Psoas muscle (tissue), 8 donors: Measurements from ENCODE around the gene TDO2. TPM values are rescaled to one million over a fixed set of nuclear protein-coding genes. Genes with fewer than 3 reads are reported as not detected.

Experiments used
- ATAC-seq, 4 donors: fragments of 200-7000 bp; cut with Tn5 transposase; one replicate each; pipeline ENCODE4 v1.9.1; 2020; ENCODE audit warnings: moderate library complexity in 3 of 4, mild to moderate bottlenecking in 2 of 4
- DNase-seq, 2 donors: peaks; one replicate each; pipeline ENCODE4 v3.0.0-alpha.2; 2020
- H3K27ac ChIP-seq: fragments of 200-600 bp; one replicate; pipeline ENCODE4 v1.8.0; 2022
- H3K27me3 ChIP-seq, 3 donors: fragments of 200-600 bp in 1 of 3; one replicate each; pipeline versions ENCODE4 v1.6.1 to v1.8.0; 2013 to 2022; ENCODE audit warnings: low read length in 2 of 3, mild to moderate bottlenecking in 2 of 3, moderate library complexity in 1 of 3; ENCODE audit not compliant: insufficient read depth in 3 of 3
- H3K36me3 ChIP-seq, 2 donors: fragments of 200-600 bp in 1 of 2; one replicate each; pipeline versions ENCODE4 v1.6.1 to v1.8.0; 2013 to 2022; ENCODE audit warnings: low read depth in 1 of 2, mild to moderate bottlenecking in 1 of 2, moderate library complexity in 1 of 2; ENCODE audit not compliant: insufficient read depth in 1 of 2
- H3K4me1 ChIP-seq: fragments of 200-600 bp; one replicate; pipeline ENCODE4 v1.8.0; 2022
- H3K4me3 ChIP-seq: fragments of 200-600 bp; one replicate; pipeline ENCODE4 v1.8.0; 2022; ENCODE audit warnings: mild to moderate bottlenecking
- H3K9me3 ChIP-seq: fragments of 200-600 bp; one replicate; pipeline ENCODE4 v1.8.0; 2022
- CTCF ChIP-seq: fragments of 200-600 bp; IDR thresholded peaks from one replicate; pipeline ENCODE4 v1.8.0; 2022; ENCODE audit warnings: antibody characterized with exemption
- WGBS, 3 donors: extraction: QIAGEN DNeasy Blood & Tissue Kit; methylation state at CpG; one replicate each; pipeline versions ENCODE4 v1.1.6 to v1.1.7; 2013; 5-methylcytosine and 5-hydroxymethylcytosine counted together
- intact Hi-C, 2 donors: fragments of 100-400 bp; cut with DNase I; formaldehyde crosslinking; loops; one replicate each; pipeline versions ENCODE4 v1.11.0 to v1.14.2; 2022
- polyA plus RNA-seq, 3 donors: library from polyadenylated mRNA; stranded (reverse); fragments of 200-250 nt; gene quantifications; one replicate each; pipeline ENCODE4 v1.2.3, GENCODE V29; 2013
- total RNA-seq, 4 donors: library from RNA; stranded (reverse); fragmentation: NEBNext Ultra II Directional in 2 of 4; extraction: Animal tissue kit (Norgen Biotek cat#: 25700) in 2 of 4; gene quantifications; one replicate each; pipeline versions ENCODE4 v1.2.1 to v1.2.4, GENCODE V29; 2021 to 2023
- donor health status: healthy with polysubstance abuse.
- donor health status: DM: no; HTN: no; CAD: no; lungs with moderate emphysema.
- donor health status: Bipolar disorder and iron deficiency.
- donor health status: healthy.
- donor health status: DM: yes; HTN: yes; CAD: no.
- donor health status: DM: no; HTN: no; CAD: no.
- donor health status: DM: no; HTN: no; CAD: no.
- donor health status: DM: yes; HTN: yes; CAD: no.

Gene TDO2
- total and polyA plus RNA-seq, 7 donors = 0.04 to 0.35 (median 0.21) TPM; not detected in 4

- no peaks in the 10 kb centered on the region for H3K36me3 ChIP-seq
- H3K9me3 ChIP-seq = no peaks in the 10 kb centered on the region
- H3K27ac ChIP-seq = no peak overlapping the region
- ATAC-seq = no peak
- WGBS, 3 donors = 91 to 96% (median 94%) methylated on average over 4 of the region's 4 CpGs
- H3K4me1 ChIP-seq = no peaks in the 10 kb centered on the region
- DNase-seq = no peak
- H3K4me3 ChIP-seq = no peak overlapping the region
- no peaks in the 10 kb centered on the region for H3K27me3 ChIP-seq
- TF ChIP-seq CTCF = no peak
- intact Hi-C loops = loop anchor here in 1 of 2 donors (10.0 kb wide), 1 partner anchor 555 kb away; no protein-coding TSS in a partner anchor
These were observed 55.9 kb downstream of the TDO2 start for GRCh38 chr4:155959417-155959816.

- ATAC-seq (no peak), DNase-seq (no peak)
- intact Hi-C loops = no loop called here
- Histone ChIP-seq H3K9me3 (no peaks in the 10 kb centered on the region), H3K4me3 (no peak overlapping the region), H3K27me3 (no peaks in the 10 kb centered on the region), H3K36me3 (no peaks in the 10 kb centered on the region), H3K27ac (no peak overlapping the region), H3K4me1 (no peaks in the 10 kb centered on the region)
- TF ChIP-seq CTCF = no peak
- WGBS, 3 donors = 21 to 30% (median 24%) methylated on average over 5 of the region's 5 CpGs
These were observed 57.0 kb downstream of the TDO2 start for GRCh38 chr4:155960522-155960921.

- intact Hi-C loops = no loop called here
- H3K4me3 ChIP-seq = no peak overlapping the region
- WGBS, 3 donors = 88 to 94% (median 92%) methylated on average over 4 of the region's 4 CpGs
- H3K27me3 ChIP-seq = no peaks in the 10 kb centered on the region
- no peak for DNase-seq
- H3K36me3 ChIP-seq = no peaks in the 10 kb centered on the region
- no peak overlapping the region for H3K27ac ChIP-seq
- no peaks in the 10 kb centered on the region for H3K9me3 ChIP-seq
- H3K4me1 ChIP-seq = no peaks in the 10 kb centered on the region
- no peak for TF ChIP-seq CTCF
- ATAC-seq = no peak
These were observed 58.1 kb downstream of the TDO2 start for GRCh38 chr4:155961575-155961974.

GRCh38 chr4:155962767-155963166, 59.3 kb downstream of the TDO2 start:
- no peak for ATAC-seq
- no peak for DNase-seq
- Histone ChIP-seq H3K4me1 (no peaks in the 10 kb centered on the region), H3K9me3 (no peaks in the 10 kb centered on the region), H3K36me3 (no peaks in the 10 kb centered on the region), H3K4me3 (no peak overlapping the region), H3K27ac (no peak overlapping the region), H3K27me3 (no peaks in the 10 kb centered on the region)
- intact Hi-C loops = no loop called here
- 80 to 81% (median 81%) methylated on average over 2 of the region's 2 CpGs for WGBS, 3 donors
- no peak for TF ChIP-seq CTCF
